HTERT RPE-1 (cell line): ENCODE measurements around the gene TLR5.

ENCODE experiments used
- in situ Hi-C: fragments of 300-500 bp; cut with MboI; formaldehyde crosslinking; loops from 4 replicates; pipeline ENCODE4 v1.14.3; 2020; ENCODE audit warnings: low sequenced_read_pairs

TLR5 gene

GRCh38 chr1:223110952-223111351, 32.1 kb downstream of the TLR5 start:
- in situ Hi-C loops, result no loop called here

- in situ Hi-C loops, result no loop called here
These were observed 33.4 kb downstream of the TLR5 start for GRCh38 chr1:223109581-223110026.

GRCh38 chr1:223106856-223107255, 36.2 kb downstream of the TLR5 start:
- in situ Hi-C loops, result no loop called here

- in situ Hi-C loops, result no loop called here
These were observed 37.5 kb downstream of the TLR5 start for GRCh38 chr1:223105568-223105967.

GRCh38 chr1:223102797-223103533, 40.1 kb downstream of the TLR5 start:
- in situ Hi-C loops, result no loop called here

GRCh38 chr1:223097713-223098112, 45.3 kb downstream of the TLR5 start:
- in situ Hi-C loops, result loop anchor here (25.0 kb wide), 1 partner anchor 310 kb away; no protein-coding TSS in a partner anchor

- in situ Hi-C loops, result loop anchor here (25.0 kb wide), 1 partner anchor 309 kb away; no protein-coding TSS in a partner anchor
These were observed 47.2 kb downstream of the TLR5 start for GRCh38 chr1:223095870-223096269.

GRCh38 chr1:223091896-223092295, 51.2 kb downstream of the TLR5 start:
- in situ Hi-C loops, result loop anchor here (25.0 kb wide), 1 partner anchor 305 kb away; no protein-coding TSS in a partner anchor

GRCh38 chr1:223089250-223089649, 53.8 kb downstream of the TLR5 start:
- in situ Hi-C loops, result loop anchor here (25.0 kb wide), 1 partner anchor 302 kb away; no protein-coding TSS in a partner anchor

GRCh38 chr1:223088713-223089240, 54.3 kb downstream of the TLR5 start:
- in situ Hi-C loops, result loop anchor here (25.0 kb wide), 1 partner anchor 301 kb away; no protein-coding TSS in a partner anchor

- in situ Hi-C loops, result loop anchor here (25.0 kb wide), 1 partner anchor 300 kb away; no protein-coding TSS in a partner anchor
These were observed 55.5 kb downstream of the TLR5 start for GRCh38 chr1:223087291-223088255.

GRCh38 chr1:223084464-223084866, 58.6 kb downstream of the TLR5 start:
- in situ Hi-C loops, result loop anchor here (25.0 kb wide), 1 partner anchor 297 kb away; no protein-coding TSS in a partner anchor

- in situ Hi-C loops, result loop anchor here (25.0 kb wide), 1 partner anchor 297 kb away; no protein-coding TSS in a partner anchor
These were observed 59.2 kb downstream of the TLR5 start for GRCh38 chr1:223083831-223084230.

GRCh38 chr1:223082914-223083313, 60.1 kb downstream of the TLR5 start:
- in situ Hi-C loops, result loop anchor here (25.0 kb wide), 1 partner anchor 296 kb away; no protein-coding TSS in a partner anchor

GRCh38 chr1:223081181-223081994, 61.7 kb downstream of the TLR5 start:
- in situ Hi-C loops, result loop anchor here (25.0 kb wide), 1 partner anchor 294 kb away; no protein-coding TSS in a partner anchor

GRCh38 chr1:223079498-223079897, 63.5 kb downstream of the TLR5 start:
- in situ Hi-C loops, result loop anchor here (25.0 kb wide), 1 partner anchor 292 kb away; no protein-coding TSS in a partner anchor

- in situ Hi-C loops, result loop anchor here (25.0 kb wide), 1 partner anchor 290 kb away; no protein-coding TSS in a partner anchor
These were observed 65.7 kb downstream of the TLR5 start for GRCh38 chr1:223077247-223077833.

GRCh38 chr1:223076362-223076761, 66.7 kb downstream of the TLR5 start:
- in situ Hi-C loops, result loop anchor here (25.0 kb wide), 1 partner anchor 289 kb away; no protein-coding TSS in a partner anchor

GRCh38 chr1:223075834-223076233, 67.2 kb downstream of the TLR5 start:
- in situ Hi-C loops, result loop anchor here (25.0 kb wide), 1 partner anchor 289 kb away; no protein-coding TSS in a partner anchor
